ENCODE measurements around the gene ADSL.

The ADSL gene

GRCh38 chr22:40418366-40419201, 72.3 kb downstream of the ADSL start:
- no peak for DNase-seq (ENCODE audit: low spot score)

DNA sequence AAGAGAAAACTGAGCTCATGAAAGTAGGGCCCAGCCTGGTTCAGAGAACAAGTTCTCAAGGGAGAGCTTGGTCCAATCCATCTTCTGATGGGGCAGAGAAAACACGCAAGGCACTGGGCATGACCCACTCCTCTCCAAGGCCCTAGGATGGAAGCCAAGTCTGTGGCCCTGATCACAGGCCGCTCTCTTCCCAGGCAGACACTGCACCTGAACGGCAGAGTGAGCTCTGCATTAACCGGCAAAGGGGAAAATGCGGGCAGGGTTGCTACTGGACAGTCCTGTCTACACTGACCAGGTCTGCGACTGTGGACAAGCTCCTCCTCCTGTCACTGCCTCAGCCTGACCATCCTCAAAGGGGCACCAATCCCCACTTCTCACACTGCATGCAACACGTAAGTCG, 73.4 kb downstream of the ADSL start:
- no peak for DNase-seq (ENCODE audit: low spot score)

- DNase-seq (ENCODE audit: low spot score) = no peak
These were observed 74.2 kb downstream of the ADSL start for GRCh38 chr22:40420341-40421081.

DNA sequence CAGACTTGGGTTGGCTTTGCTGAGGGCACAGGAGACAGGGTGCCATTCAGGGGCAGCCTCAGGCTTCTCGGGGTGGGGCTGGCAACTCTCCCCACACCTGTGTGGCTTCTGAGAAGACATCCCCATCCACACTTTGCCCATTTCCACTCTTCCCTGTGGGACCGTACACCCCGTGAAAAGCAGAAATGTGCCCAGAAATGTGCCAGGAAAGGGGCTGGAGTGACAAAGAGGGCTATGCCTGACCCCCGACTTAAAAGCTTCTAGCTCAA, 74.7 kb downstream of the ADSL start:
- no peak for DNase-seq (ENCODE audit: low spot score)

- no peak for DNase-seq (ENCODE audit: low spot score)
These were observed 75.6 kb downstream of the ADSL start for GRCh38 chr22:40421941-40422340.

GRCh38 chr22:40422558-40423309, 76.4 kb downstream of the ADSL start:
- DNase-seq (ENCODE audit: low spot score) = no peak

GRCh38 chr22:40423310-40423688, 77.0 kb downstream of the ADSL start:
- no peak for DNase-seq (ENCODE audit: low spot score)

DNA sequence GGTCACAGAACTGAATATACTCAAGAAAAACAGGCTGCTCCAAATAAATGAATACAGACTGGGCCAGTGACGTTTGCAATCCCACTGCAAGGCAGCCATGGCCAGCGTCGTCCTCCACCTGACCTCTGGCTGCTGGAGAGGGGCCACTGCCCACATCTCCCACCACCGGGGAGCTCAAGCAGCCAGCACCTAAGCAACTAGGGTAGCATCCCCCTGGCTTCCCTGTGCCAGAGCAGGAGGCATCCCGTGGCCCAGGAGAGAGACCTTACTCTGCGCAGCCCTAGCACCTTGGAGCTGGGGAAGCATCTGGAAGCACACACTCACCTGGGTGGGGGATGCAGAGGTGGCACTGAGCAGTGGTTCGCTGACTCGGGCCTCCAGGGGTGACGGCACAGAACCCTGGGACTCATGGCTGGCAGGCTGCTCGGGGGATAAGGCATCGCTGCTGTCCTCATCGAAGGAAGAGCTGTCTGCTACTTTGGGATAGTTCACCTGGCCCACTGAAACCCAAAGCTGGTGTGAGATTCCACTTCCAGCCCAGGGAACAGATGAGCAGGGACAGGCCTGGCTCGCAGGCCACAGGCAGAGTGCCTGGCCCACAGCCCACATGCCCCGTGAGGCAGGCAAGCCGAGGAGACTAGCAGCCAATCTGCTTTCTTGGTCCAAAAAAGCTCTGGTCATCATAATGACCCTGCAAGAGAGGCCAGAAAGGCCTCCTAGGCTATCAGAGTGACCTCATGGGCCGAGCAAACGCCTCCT, 77.8 kb downstream of the ADSL start:
- no peak for DNase-seq (ENCODE audit: low spot score)

- no peak for DNase-seq (ENCODE audit: low spot score)
These were observed 78.8 kb downstream of the ADSL start for GRCh38 chr22:40425082-40425481.

DNA sequence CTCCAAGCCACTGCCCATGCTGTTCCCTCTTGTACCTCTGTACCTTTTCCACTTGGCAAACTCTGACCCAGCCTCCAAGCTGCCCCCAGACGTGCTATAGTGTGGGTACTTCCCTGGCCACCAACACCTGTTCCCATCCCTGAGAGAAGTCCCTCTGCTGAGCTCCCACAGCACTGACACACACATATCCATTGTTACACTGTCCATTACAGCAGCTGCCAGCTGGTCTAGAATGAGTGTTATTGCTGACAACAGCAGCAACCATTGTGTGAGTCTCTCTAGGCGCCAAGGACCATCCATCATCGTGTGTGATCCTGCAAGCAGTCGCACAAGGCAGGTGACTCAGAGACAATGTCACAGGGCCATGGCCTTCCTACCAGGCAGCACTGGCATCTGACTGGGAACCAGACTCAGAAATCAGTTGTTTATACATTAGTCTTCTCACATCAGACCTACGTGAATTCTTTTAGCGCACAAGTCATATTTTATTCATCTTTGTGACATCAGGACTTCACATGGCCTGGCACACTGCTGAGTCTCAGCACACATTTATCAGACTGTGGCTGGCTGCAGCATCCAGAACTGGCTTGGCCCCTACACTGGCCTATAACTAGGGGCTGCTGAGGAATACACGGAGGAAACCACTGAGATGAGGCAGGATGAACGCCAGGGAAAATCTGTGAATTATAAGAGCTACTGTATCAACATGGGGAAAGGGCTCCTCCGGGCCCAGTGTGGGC, 80.5 kb downstream of the ADSL start:
- peak; percentile 95 for DNase-seq (ENCODE audit: low spot score)

DNA sequence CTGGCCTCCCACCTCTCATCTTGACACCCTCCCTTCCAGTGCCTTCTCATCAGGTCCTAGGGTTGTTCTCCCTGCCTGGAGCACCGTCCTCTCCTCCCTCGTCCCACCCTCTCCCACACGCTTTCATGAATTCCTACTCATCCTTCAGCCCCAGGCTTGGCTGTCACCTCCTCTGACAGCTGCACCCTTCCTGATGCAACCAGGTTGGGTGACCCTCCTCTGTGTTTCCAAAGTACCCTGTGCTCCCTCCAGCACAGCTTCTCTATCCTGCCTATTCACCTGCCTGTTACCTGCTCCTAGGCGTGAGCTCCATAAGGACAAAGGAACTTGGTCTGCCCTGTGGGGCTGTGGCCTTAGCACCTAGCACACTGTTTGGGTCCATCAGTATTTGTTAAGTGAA, 82.5 kb downstream of the ADSL start:
- no peak for DNase-seq (ENCODE audit: low spot score)

DNA sequence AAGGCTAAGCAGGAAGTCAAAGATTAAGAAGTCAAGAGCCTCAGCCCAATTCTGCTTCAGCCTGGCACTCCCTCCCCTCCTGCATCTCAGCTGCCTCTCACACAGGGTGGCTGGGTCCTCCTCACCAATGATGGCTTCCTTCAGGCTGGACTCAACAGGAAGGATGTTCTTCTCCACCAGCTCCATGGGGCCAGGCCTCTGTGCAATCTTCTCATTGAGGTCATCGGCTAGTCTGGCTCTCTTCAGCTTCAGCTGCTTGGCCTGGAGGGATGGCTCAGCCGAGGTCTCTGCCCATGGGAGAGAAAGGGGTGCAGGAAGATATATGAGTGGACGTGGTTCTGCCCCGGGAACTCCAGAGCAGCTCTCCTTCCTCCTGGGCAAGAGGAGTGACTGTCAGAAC, 83.2 kb downstream of the ADSL start:
- DNase-seq (ENCODE audit: low spot score) = no peak

- DNase-seq (ENCODE audit: low spot score) = no peak
These were observed 84.7 kb downstream of the ADSL start for GRCh38 chr22:40430991-40431390.

DNA sequence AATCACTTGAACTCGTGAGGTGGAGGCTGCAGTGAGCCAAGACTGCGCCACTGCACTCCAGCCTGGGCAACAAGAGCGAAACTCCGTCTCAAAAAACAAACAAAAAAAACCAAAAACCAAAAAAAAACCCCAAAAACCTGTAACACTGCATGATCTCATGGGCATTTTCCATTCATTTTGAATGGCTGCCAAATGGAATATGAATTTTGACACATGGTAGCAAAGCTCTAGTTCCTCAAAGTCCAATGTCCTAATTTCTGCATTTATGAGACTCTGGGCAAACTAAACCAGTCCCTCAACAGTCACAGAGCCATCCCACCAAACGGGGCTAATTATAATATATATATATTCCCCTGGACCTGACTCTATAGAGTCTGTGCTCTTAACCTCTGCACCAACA, 85.9 kb downstream of the ADSL start:
- DNase-seq (ENCODE audit: low spot score) = no peak

DNA sequence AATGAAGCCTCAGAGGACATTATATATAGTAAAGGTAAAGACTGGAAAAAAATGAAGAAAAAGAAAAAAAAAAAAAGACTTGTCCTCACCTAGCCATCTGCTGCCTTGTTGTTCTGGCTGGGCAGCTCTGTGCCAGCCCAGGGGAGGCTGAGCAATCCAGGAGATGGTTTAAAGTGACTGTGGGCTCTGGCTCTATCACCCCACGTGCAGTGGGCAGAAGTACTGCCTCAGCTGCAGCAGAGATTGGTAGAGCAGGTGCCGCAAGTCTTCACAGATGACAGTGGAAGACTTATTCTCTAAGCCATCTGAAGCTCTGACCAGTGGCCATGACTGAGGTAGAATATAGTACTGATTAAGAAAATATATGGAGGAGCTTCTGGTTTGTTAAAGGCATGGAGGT, 86.3 kb downstream of the ADSL start:
- DNase-seq (ENCODE audit: low spot score) = no peak

DNA sequence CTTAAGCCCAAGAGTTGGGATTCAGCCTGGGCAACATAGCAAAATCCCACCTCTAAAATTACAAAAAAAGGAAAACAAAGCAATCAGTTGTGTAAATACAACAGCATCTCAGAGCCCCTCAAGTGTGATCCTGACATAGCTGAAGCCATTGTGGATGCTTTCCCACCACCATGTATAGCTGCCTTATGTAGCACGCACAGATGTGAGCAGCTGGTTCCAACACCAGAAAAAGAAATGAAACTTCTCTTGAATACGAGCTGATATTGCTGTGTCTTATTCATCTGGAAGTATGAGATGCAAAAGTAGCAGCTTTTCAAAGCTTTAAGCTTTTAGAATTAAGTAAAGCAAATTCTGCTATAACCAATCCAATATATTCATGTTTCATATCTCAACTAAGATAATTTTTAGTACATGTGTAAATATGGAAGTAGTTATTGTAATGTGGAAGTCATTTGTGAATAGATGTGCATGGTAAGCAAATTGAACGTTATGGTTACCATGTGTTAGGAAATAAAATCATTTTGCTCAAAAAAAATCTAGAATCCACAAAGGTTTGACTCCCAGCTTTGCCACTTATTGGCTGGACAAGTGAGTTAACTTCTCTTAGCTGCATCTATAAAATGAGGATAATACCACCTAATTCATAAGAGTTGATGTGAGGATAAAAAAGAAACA, 87.3 kb downstream of the ADSL start:
- DNase-seq (ENCODE audit: low spot score) = no peak

- no peak for DNase-seq (ENCODE audit: low spot score)
These were observed 87.8 kb downstream of the ADSL start for GRCh38 chr22:40434106-40434505.

GRCh38 chr22:40434745-40435144, 88.4 kb downstream of the ADSL start:
- no peak for DNase-seq (ENCODE audit: low spot score)

DNA sequence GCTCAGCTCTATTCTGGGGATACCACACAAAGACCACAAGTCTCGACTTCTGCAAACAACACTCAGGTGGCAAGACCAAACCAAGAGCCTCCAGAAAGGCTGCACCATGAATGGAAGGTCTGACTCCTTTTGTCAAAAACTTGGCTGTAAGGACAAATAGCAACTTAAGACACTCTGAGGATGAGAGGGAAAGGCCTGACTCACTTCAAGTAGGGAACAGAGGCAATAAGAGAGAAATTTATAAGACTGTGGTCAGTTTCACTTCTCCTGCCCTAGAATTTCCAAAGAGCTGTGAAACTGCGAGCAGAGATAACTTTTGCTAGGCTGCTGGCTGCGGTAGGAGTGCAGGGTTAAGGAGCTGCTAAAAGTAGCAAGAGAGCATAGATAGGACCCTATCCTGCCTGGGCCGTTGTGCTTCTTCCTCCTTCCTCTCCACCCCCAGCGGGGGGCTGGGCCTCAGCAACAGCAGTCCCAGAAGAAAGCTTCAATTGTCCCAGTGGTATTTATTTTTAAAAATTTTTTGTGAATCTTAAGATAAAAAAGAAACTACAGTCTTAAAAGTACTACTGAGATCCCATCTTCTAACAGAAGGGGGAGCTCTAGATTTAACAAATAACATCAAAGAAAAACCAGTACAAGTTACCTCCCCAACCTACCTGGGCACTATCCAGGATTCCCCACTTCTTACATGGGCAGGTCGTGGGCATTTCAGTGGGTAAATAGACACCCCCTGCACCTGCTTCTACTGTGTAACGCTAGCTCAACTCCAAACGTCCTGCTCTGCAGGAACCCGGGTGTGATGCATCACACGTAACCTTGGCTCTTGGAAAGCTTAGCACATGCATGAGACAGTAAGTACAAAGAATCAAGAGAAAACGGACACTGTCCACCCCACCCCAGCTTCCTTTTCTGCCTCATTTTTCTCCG, 90.5 kb downstream of the ADSL start:
- peak; percentile 32 for DNase-seq (ENCODE audit: low spot score)
